ENCODE data around the gene IFIT1B.
A peak's percentile ranks its signal among the peaks of the same experiment; 100 is the strongest.

Gene IFIT1B

DNA sequence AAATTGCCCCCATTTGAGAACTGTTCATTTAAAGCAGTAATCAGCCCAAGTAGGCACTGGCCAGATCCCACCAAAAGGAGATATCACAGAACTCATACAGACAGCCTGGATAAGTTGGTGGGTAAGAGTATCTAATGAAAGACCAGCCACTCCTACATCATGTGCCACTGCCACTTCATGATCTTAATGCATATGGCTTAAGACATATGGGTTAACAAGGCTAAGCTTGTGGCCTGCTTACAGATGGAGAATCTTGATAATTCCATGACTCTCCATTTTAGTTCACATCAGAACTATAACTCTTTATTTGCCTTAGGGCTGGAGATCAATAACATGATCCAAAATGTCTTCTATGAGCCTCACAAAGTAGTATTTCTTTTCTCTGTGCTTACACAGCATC lies 6.8 kb upstream of the IFIT1B start:
- Histone ChIP-seq H3K27me3 (replicated peaks) (no peaks in the 10 kb centered on the region), H3K27ac (no peak overlapping the region), H3K36me3 (replicated peaks) (no peaks in the 10 kb centered on the region), H3K4me3 (ENCODE audit: low read depth, low read length) (no peak overlapping the region)
- in situ Hi-C loops (cut with HindIII; ENCODE audit: low pct_ligation_motif_present, low sequenced_read_pairs) = no loop called here
- no peak for DNase-seq
- TF ChIP-seq, protein P1, sequence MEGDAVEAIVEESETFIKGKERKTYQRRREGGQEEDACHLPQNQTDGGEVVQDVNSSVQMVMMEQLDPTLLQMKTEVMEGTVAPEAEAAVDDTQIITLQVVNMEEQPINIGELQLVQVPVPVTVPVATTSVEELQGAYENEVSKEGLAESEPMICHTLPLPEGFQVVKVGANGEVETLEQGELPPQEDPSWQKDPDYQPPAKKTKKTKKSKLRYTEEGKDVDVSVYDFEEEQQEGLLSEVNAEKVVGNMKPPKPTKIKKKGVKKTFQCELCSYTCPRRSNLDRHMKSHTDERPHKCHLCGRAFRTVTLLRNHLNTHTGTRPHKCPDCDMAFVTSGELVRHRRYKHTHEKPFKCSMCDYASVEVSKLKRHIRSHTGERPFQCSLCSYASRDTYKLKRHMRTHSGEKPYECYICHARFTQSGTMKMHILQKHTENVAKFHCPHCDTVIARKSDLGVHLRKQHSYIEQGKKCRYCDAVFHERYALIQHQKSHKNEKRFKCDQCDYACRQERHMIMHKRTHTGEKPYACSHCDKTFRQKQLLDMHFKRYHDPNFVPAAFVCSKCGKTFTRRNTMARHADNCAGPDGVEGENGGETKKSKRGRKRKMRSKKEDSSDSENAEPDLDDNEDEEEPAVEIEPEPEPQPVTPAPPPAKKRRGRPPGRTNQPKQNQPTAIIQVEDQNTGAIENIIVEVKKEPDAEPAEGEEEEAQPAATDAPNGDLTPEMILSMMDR (IDR thresholded peaks at IDR 0.05; ENCODE audit: low read depth, low read length, missing control alignments) = no peak

DNA sequence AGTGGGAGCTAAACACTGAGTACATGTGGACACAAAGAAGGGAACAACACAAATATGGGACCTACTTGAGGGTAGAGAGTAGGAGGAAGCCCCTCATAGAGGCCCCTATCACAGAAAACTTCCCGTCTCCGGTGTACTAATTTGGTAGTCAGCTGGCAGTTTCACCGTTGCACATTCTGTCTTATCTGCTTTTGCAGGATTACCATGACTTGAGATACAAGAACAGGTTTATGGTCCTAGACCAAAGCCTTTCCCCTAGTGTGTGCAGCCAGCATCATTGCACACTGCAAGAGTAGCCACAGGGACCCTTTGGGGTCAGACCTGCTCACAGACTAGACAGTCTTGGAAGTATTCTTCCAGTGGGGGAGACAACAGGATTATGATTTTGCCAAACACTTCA lies 5.9 kb upstream of the IFIT1B start:
- Histone ChIP-seq H3K4me3 (ENCODE audit: low read depth, low read length) (no peak overlapping the region), H3K27ac (no peak overlapping the region), H3K27me3 (replicated peaks) (no peaks in the 10 kb centered on the region), H3K36me3 (replicated peaks) (no peaks in the 10 kb centered on the region)
- in situ Hi-C loops (cut with HindIII; ENCODE audit: low pct_ligation_motif_present, low sequenced_read_pairs) = no loop called here
- no peak for DNase-seq
- TF ChIP-seq, protein P1 (IDR thresholded peaks at IDR 0.05; ENCODE audit: low read depth, low read length, missing control alignments) = no peak

DNA sequence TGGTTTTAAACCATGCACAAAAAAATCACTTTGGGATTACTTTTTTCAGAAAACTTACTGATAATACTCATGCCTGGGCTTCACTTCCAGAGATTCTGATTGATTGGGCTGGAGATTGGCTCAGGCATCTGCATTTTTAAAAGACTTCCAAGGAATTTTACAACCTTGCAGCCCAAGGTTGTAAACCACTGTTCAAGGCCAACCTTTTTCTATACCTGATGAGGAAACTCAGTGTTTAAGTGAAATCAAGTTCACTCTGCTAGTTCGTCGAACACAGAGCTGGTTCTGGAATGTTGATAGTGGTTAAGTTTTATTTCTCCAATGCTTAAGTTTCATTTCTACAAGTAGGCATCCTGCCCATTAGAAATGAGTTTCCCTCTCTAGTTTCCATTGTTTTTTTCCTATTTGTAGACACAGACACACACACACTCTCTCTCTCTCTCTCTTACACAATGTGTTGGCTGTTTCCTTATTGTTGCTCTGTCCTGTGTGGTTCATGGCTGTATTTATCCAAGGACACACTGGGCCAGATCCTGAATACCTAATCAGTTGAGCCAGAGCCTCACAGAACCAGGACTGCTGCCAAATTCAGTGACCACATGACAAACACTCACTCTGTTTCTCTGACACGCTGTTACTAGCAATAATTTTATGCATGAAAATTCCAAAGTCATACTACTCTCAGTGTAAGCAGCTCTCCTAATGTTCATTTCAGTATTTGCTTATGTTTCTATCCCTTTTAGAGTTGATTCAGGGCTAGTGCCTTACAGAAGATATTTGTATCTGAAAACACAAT lies 3.7 kb upstream of the IFIT1B start:
- Histone ChIP-seq H3K27ac (peak overlapping the region; percentile 11), H3K27me3 (replicated peaks) (no peaks in the 10 kb centered on the region), H3K4me3 (ENCODE audit: low read depth, low read length) (no peak overlapping the region), H3K36me3 (replicated peaks) (no peaks in the 10 kb centered on the region)
- in situ Hi-C loops (cut with HindIII; ENCODE audit: low pct_ligation_motif_present, low sequenced_read_pairs) = no loop called here
- TF ChIP-seq, protein P1 (IDR thresholded peaks at IDR 0.05; ENCODE audit: low read depth, low read length, missing control alignments) = no peak
- DNase-seq = peak; percentile 91

DNA sequence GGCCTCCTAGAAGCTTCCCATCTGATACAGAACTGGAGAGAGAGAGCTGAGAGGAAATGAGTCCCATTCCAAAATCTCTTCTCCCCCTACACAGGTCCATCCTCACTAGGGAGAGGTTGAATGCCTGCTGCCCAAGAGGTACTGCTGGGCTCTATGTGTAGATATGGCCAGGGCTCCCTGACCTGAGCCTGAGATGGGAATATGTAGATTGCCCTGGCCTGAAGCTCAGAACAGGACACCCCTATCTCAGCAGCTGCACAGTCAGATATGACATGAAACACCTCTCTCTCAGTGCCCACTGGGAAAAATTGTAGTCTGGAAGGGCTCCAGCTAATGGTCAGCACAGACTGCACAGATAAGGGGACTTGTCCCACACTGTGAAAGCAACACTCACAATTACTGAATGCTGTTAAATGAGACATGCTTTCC lies 3.1 kb upstream of the IFIT1B start:
- no peak for DNase-seq
- no peaks in the 10 kb centered on the region for H3K36me3 ChIP-seq (replicated peaks)
- H3K4me3 ChIP-seq (ENCODE audit: low read depth, low read length) = no peak overlapping the region
- H3K27me3 ChIP-seq (replicated peaks) = no peaks in the 10 kb centered on the region
- in situ Hi-C loops (cut with HindIII; ENCODE audit: low pct_ligation_motif_present, low sequenced_read_pairs) = no loop called here
- H3K27ac ChIP-seq = peak overlapping the region; percentile 11
- TF ChIP-seq, protein P1 (IDR thresholded peaks at IDR 0.05; ENCODE audit: low read depth, low read length, missing control alignments) = no peak

GRCh38 chr10:89379103-89379502 lies 1.2 kb downstream of the IFIT1B start:
- no peak overlapping the region for H3K27ac ChIP-seq
- no peaks in the 10 kb centered on the region for H3K27me3 ChIP-seq (replicated peaks)
- no peaks in the 10 kb centered on the region for H3K36me3 ChIP-seq (replicated peaks)
- no peak overlapping the region for H3K4me3 ChIP-seq (ENCODE audit: low read depth, low read length)
- DNase-seq = no peak
- in situ Hi-C loops (cut with HindIII; ENCODE audit: low pct_ligation_motif_present, low sequenced_read_pairs) = no loop called here
- TF ChIP-seq, protein P1 (IDR thresholded peaks at IDR 0.05; ENCODE audit: low read depth, low read length, missing control alignments) = no peak

DNA sequence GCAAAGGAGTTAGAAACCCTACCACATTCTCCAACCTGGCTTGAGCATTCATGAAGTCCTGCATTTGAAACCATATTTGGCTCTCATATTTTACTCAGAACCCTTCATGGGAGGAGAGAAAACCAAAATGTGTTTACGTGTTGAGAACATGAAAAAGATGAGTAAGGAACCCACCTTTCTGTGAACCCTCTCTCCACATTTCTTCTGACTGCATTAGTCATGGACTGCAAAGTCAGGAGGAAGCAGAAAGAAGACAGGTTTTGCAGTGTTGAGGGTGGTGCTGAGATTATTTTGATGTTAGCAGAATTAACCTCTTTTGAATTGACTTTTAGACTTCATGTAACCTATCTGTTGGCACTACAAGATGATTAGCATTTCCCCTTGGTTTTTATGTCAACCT lies 4.9 kb downstream of the IFIT1B start:
- TF ChIP-seq, protein P1 (IDR thresholded peaks at IDR 0.05; ENCODE audit: low read depth, low read length, missing control alignments) = no peak
- Histone ChIP-seq H3K36me3 (replicated peaks) (no peaks in the 10 kb centered on the region), H3K27me3 (replicated peaks) (no peaks in the 10 kb centered on the region), H3K27ac (no peak overlapping the region), H3K4me3 (ENCODE audit: low read depth, low read length) (no peak overlapping the region)
- no peak for DNase-seq
- in situ Hi-C loops (cut with HindIII; ENCODE audit: low pct_ligation_motif_present, low sequenced_read_pairs) = no loop called here

All from brain microvascular endothelial cell (primary cell).